HG03280 (cell line): Measurements from ENCODE around the gene CBFA2T2.
"Not testable (repeated sequence)": the region's sequence is repeated elsewhere in the genome, so short reads cannot be mapped to it uniquely, and the experiment has no call there.

Source experiments
- ATAC-seq: cut with Tn5 transposase; IDR thresholded peaks from one replicate; pipeline ENCODE4 v1.9.1; 2021; ENCODE audit warnings: mild to moderate bottlenecking, moderate library complexity; ENCODE audit not compliant: unreplicated experiment

Gene CBFA2T2

DNA sequence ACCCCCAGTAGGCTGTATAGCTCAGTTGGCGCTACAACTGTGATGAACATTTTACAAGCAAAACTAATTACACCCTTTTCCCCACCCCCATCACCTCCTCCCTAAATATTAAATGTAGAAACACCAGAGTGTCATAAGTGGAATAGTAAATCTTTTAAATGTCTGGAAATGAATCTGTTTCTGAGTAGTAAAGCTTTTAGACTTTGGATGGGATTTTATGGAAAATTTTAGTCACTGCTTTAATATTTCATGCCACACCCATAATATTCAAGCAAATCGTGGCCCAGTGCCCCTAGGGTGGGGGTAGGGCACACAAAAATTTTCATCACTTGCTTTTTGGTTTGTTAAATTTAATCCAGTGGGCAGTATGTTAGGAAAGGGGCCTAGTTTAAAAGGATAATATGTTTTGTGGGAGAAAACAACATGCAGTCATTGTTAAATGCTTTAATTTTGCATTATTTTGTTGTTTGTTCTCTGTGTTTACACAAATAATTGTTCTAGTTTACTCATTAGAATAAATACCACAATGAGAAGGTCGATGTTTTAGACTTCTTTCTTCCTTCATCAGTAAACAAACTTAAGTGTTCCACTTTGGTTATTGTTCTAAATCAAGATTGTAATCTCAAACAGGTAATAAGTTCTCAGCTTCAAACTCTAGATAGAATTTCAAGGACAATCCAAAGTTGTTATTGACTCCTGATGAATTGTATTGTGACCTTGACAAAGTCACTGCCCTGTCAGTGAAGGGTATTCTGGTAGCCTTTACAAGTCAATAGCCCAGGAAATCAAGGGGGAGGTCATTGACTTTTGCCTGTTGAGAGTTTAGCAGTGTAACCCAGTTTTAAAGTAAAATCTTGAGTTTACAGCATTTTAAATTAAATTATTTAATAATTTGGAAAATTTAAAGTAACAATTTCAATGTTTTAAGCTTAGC is 79.2 kb downstream of the CBFA2T2 start:
- no peak for ATAC-seq

DNA sequence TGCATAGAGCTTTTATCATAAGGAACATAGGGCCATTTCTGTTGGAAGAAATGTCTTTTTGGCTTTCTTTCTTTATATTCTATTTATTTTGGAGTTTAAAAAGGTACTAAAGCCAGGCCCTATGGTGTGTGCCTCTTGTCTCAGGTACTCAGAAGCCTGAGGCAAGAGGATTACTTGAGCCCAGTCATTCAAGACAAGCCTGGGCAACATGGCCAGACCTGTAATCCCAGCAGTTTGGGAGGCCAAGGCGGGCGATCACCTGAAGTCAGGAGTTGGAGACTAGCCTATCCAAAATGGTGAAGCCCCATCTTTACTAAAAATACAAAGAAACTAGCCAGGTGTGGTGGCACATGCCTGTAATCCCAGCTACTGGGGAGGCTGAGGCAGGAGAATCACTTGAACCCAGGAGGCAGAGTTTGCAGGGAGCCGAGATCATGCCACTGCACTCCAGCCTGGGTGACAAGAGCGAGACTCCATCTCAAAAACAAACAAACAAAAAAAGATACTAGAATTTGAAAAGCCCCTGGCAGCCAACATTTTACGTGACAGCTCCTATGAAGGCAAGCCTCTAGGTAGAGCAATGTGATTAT is 80.0 kb downstream of the CBFA2T2 start:
- no peak for ATAC-seq

DNA sequence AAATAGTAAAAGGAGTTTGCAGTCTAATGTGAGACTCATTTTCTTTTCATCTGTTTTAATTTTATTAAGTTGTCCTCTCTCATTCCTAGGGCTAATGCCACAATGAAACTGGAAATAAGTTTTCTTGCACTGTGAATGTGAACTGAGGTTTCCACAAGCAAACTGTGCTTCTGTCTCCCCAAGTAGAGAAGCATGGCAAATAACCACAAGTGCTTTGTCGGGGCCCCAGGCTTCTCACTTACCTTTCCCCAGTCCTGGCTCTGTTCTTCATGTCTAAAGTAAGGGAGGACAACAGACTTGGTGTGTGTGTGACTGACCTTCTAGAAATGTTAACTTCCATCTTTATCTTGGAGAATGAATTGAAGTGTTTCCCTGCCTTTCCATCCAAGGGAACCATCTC is 80.8 kb downstream of the CBFA2T2 start:
- ATAC-seq: no peak

DNA sequence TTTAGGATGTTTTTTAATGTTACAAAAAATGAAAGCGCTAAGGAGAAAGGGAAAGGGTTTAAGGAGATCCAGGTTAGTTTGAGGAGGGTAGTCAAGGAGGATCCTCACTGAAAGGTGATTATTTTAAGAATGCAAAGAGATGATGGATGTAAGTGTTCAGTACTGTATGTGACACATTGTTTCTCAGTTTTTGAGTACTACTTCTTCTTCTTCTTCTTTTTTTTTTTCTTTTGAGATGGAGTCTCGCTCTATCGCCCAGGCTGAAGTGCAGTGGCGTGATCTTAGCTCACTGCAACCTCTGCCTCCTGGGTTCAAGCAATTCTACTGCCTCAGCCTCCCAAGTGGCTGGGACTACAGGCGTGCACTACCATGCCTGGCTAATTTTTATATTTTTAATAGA is 83.4 kb downstream of the CBFA2T2 start:
- not testable (repeated sequence) for ATAC-seq

DNA sequence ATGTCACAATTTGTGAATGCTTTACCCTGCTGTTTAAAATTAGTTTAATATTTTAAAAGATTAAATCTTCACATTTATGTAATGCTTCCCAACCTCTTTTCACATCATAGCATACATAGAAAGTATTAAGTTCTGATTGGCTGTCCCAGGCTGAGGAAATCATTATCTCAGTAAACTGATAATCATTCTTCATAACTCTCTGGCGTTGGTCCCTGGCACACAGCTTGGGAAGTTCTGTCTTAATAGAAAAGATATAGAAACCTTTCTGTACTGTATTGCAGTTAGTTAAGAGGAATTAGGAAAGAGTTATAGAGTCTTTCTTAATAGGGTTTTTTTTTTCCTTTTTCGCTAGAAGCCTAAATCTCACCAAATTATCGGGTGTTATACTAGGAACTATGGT is 85.4 kb downstream of the CBFA2T2 start:
- ATAC-seq: no peak

- ATAC-seq: no peak
These were observed 86.7 kb downstream of the CBFA2T2 start for GRCh38 chr20:33576432-33577125.

DNA sequence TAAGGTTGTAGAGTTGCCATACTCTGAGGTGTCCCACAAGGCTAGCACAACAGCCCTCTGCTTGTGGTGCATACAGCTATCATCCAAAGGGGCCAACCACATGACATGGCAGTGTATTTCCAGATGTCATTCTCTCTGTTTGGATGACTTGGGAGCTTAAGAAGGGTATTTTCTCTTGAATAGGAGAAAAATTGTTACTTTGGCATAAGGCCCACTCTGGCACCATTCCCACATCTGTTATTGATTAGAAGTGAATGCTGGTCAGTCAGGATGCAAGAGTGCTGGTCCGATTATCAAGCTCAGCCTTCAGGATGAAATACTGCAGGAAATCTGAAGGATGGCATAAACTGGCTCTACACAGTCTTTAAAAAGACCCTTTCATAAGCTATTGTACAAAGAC is 88.6 kb downstream of the CBFA2T2 start:
- no peak for ATAC-seq

- no peak for ATAC-seq
These were observed 93.2 kb downstream of the CBFA2T2 start for GRCh38 chr20:33583143-33583542.

GRCh38 chr20:33584976-33585375 is 95.1 kb downstream of the CBFA2T2 start:
- ATAC-seq: no peak

DNA sequence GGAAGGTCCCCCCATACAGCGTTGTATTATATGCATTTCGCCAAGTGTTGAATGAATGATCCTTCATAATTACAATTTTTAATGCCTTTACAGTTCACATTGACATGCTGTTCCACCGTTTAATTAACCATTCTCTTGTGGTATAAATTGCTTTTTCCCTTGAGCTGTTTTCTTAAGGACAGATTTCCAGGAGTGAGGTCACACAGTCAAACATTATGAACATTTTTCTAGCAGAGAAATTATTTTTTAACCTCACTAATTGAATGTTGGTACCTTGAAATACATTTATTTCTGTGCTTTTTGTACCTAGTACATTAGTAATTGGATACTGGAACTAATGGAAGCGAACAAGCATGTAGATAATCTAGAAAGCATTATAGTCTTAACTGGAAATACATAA is 95.5 kb downstream of the CBFA2T2 start:
- ATAC-seq: no peak

GRCh38 chr20:33589059-33589458 is 99.2 kb downstream of the CBFA2T2 start:
- no peak for ATAC-seq

GRCh38 chr20:33591901-33592300 is 102.0 kb downstream of the CBFA2T2 start:
- ATAC-seq: not testable (repeated sequence)

GRCh38 chr20:33594743-33595142 is 104.8 kb downstream of the CBFA2T2 start:
- ATAC-seq: no peak

DNA sequence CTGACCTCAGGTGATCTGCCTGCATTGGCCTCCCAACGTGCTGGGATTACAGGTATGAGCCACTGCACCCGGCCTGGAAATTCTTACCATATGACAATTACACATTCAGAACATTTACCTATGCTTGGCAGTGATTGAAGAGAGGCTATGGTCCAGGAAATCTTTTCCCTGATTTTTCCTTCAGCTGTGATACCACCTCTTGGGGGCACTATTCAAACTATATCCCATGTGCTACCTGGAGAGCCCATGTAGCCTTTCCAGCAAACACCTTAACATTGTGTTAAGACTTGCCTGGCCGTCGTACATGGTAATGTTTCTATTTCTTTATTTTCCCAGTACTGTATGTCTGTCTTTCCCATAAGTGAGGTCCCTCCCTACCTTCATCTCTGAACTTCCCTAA is 110.5 kb downstream of the CBFA2T2 start:
- ATAC-seq: no peak

DNA sequence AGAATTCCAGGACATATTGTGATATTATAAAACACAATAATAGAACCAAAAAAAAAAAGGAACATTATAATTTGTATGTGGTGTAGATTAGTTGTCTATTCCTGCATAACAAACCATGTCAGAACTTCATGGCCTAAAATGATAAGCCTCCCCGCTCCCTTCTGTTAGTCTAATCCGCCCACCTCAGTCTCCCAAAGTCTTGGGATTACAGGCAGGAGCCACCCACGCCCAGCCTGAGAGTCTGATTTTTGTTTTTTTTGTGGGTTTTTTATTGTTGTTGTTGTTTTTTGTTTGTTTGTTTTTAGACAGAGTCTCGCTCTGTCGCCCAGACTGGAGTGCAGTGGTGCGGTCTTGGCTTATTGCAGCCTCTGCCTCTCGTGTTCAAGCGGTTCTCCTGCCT is 111.1 kb downstream of the CBFA2T2 start:
- no peak for ATAC-seq

GRCh38 chr20:33601861-33602260 is 112.0 kb downstream of the CBFA2T2 start:
- ATAC-seq: no peak

GRCh38 chr20:33602826-33603590 is 113.1 kb downstream of the CBFA2T2 start:
- no peak for ATAC-seq

DNA sequence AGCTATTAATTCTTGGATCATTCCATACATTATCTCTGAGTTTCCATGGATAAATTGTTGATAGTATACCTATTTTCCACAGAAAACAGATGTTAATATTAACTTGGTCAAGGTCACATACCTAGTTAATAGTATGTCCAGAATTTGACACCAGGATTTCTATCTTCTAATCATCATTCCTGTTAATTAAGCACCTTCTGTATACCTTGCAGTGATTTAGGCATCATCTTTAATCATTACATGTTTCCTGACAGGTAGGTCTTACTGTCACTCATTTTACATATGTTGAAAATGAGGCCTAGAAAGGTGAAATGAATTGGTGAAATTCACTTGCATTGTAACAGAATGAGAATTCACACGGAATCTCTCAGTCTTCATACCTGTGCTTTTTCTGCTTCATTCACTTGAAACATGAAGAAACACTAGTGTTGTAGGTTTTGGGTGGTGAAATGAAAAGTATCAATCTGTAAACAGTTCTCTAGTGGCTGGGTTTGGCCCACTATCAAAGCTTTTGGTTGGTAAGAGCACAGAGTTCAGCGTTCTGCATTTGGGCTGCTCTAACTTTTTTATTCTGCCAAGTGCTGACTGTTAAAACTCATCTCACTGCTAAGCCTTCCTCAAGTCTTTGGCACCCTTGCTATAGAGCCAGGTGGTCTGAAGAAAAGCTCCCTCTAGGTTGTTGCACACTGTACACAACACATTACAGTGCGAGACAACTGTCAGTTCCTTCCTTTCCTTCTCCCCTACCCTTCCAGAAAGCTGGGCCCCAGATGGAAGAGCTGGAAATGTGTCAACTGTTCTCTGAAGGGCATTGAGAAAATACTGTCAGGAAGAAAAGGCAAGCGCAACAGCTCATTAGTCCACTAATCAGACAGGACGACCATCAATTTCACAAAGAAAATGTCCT is 114.4 kb downstream of the CBFA2T2 start:
- ATAC-seq: no peak

DNA sequence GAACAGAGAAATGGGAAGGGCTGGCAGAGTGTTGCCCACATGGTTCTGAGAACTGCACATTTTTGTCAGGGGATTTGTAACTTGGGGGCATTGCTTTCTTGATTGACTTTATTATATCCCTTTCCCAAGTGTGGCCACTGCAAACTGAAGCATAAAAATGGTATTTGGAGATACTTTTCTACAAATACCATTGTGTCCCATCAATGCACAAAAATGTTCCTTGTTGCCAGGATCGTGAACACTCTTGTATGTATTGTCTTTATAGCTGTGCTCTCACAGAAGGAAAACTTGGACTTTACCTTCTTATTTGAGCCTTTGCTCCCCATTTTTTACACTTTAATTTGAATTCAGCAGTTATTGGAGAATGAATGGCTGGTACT is 115.1 kb downstream of the CBFA2T2 start:
- no peak for ATAC-seq

- peak; percentile 51 for ATAC-seq
These were observed 116.3 kb downstream of the CBFA2T2 start for GRCh38 chr20:33606118-33606771.
